GM19395 (cell line): ENCODE measurements around the gene UBE3B.

Source experiments
- ATAC-seq: cut with Tn5 transposase; IDR thresholded peaks from one replicate; pipeline ENCODE4 v1.9.1; 2021; ENCODE audit warnings: mild to moderate bottlenecking, moderate library complexity; ENCODE audit not compliant: unreplicated experiment

Gene UBE3B

DNA sequence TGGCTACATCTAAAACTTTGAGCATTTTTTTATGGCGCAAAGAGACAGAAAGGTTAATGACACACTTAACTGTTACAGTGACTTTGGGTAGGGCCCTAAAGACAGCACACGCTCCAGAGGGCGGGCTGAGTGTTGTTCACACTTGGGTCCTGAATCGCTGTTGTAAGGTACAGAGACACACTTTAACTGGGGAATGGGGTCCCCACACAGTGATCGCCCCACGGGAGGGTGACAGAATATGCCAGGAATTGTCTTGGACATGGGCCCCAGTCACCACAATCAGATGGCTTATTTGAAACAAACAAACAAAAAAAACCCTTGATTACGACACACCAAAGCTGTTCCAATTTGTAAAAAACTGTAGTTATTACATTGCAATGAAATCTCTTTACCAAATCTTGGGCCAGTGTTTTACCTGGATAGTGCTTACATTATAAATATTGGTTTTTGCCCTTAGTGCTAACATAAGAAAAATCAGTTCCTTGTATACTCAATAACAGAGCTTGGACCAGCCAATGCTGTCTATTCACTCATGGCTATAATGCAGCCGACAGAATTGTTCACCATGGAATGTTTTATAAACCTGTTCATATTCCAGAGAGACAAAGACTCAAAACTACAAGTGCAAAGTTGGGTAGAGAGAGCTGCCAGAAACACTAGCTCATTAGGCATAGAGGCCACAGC lies 28.6 kb upstream of the UBE3B start:
- no peak for ATAC-seq

GRCh38 chr12:109449845-109450532 lies 27.4 kb upstream of the UBE3B start:
- ATAC-seq: no peak

- ATAC-seq: no peak
Measured at GRCh38 chr12:109450980-109451379, 26.5 kb upstream of the UBE3B start.

DNA sequence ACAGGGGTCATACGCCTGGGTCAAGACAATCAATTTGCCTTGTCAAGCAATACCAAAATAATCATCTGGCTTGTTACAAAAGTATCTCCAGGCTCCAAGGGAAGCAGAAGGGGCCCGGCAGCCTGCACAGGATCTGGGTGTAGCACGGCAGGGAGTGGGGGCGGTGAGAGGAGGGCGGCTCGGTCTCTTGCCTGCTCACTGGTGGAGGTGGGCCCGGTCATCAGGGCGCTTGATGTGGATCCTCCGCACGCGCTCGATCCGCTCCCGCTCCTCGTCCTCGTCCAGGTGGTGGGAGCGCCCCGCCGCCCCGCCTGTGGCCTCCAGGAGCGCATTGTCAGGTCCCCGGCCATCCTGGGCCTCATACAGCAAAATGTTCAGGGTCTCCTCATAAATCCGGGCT lies 26.0 kb upstream of the UBE3B start:
- ATAC-seq: no peak

- no peak for ATAC-seq
Measured at GRCh38 chr12:109452489-109452888, 24.9 kb upstream of the UBE3B start.

- ATAC-seq: no peak
Measured at GRCh38 chr12:109455706-109456105, 21.7 kb upstream of the UBE3B start.

DNA sequence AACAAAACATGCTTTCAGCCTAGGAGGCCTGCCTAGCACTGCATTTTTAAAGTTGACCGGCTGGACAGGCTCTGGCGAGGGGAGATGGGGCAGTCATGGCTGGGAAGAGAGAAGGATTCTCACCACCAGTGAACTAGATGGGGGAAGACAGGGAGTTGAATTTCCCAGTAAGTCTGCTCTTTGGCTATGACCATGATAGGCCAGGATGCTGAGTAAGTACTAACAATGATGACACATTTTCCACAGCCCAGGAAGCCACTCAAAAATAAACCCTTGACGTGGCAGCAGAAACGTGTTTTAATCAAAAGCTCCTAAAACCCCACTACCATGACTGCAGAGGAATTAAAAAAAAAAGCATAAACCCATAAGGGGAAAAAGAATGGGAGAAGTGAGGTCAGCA lies 19.3 kb upstream of the UBE3B start:
- ATAC-seq: no peak

DNA sequence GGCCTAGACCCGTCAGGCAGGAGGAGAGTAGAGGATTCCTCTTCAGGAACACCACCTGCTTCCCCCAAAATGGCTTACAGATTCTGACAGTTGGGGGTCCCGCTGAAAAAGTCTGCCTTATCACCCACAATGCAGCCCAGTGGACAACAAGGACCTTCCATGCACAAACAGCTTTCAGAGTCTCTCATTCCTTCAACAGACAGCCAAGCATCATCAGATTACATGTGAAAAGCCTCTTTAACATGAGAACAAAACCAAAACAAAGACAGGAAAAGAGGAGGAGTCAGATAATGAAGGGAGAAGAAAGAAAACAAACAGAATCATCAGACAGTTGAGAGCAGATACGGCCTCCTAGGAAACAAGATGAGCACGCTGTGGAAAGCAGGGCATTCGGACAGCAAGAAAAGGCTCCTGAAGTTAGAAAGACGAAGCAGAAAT lies 18.6 kb upstream of the UBE3B start:
- ATAC-seq: no peak

- no peak for ATAC-seq
Measured at GRCh38 chr12:109459247-109459646, 18.2 kb upstream of the UBE3B start.

DNA sequence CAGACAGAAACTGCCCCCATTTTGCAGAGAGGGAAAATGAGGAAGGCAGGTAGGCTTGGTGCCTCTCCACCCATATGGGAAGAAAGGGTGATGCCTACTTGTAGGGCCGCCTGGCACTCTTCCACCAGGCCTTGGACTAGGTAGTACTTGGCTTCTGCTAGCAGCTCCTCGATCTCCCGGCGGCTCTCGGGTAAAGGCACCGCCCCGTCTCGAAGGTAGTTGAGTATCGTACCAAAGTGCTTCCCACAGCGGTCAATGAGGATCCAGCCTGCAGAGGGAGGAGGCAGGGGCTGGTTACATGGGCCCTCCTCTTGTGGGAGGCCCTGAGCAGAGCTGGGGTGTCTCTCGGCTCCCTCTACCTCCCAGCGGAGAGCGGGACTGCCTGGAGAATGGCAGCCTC lies 16.9 kb upstream of the UBE3B start:
- ATAC-seq: no peak

- no peak for ATAC-seq
Measured at GRCh38 chr12:109461049-109461845, 16.2 kb upstream of the UBE3B start.

GRCh38 chr12:109461846-109462756 lies 15.3 kb upstream of the UBE3B start:
- ATAC-seq: no peak

DNA sequence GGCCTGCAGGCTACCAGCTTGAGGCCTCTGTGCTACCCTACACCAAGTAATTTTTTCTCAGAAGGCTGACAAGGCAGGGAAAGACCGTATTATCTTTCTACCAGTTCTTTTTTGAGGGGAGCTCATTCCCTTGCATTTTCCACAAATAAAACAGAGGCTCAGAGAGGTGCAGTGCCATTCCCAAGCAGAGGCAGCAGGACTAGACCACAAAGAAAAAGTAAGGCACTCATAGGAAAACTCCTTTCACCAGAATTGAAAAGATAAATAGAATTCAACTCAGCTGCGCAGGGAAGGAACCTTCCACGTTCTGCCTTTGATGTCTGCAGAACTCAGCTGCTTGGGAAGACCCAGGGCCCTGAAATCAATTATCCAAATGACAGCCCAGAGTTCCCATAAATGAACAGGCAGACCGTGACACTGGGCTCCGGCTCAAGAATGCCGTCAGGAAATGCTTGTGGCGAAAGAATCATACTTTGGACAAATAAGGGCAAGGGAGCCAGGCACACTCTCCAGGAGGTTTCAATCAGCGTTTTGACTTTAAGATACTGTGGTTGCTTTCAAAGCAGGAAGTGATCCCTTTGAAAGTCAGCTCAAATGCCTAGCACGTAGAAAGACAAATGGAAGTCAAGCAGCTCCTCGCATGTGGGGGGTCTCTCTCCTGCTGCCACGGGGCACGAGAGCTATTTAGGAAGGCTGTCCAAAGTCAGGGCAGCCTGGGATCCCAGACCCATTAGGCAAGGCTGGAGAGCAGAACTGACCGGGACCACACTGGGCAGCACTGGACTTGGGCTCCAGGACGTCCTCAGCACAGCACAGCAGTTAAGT lies 14.4 kb upstream of the UBE3B start:
- ATAC-seq: no peak

DNA sequence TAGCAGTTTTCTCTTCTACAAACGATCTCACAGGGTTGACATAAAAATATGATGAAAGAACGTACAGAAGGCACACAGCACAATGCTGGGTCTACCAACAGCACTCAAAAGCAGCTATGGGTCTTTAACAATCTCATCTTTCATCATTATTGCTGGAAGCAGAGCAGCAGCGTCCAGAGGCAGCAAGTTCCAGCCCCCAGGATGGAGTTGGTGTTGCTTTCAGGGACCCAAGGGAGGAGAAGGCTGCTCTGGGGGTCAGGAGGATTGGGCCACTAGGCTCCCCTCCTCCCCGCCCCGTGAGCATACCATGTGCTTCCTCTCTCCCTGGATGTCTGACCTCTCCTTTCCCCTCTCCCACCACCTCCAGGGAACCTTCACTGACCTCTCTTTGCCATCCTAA lies 13.7 kb upstream of the UBE3B start:
- no peak for ATAC-seq

DNA sequence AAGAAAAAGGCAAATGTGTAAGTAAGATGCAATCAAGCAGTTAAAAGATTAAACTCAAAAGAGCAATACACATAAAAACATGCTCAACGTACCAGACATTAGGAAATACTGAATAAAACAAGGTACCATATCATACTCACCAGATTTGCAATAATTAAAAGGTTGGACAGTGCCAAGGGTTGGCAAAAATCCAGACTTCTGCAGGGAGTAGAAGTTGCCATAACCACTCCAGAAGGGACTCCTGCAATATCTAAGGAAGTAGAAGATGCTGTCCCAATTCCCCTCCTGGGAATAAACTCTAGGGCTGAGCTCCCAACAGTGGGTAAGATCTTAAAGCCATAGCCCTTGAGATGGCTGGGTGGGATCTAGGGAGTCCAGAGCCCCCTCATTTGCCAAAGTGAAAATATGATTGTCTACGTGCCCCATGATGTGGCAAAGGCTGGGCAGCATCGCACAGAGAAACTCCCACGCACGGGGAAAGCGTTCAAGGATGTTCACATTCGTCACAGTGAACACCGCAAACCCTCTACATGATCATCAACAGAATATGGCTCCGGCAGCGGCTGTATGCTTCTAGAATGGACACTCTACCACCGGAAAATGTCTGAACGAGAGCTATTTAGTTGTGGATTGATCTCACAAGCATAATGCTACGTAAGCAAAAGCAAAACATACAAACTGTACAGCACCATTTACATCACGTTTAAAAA lies 12.6 kb upstream of the UBE3B start:
- no peak for ATAC-seq

- no peak for ATAC-seq
Measured at GRCh38 chr12:109466305-109466704, 11.1 kb upstream of the UBE3B start.

DNA sequence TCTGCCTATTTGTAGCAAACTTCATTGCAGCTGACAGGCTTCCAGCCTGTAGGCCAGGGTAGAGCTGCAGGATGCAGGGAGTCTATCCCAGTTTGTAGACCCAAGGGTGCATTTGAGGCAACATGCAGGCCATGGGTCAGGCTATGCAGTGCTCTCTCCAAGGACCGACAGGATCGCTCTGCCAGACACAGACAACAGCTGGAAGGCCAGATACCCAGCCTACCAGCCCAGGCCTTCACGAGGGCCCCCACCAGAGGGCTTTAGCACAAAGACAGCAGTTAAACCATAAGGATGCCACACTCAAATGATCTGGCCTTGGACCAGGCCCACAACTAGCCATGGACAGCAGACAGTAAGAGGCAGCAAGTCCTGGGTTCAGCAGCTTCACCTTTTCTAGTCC lies 10.6 kb upstream of the UBE3B start:
- no peak for ATAC-seq

- no peak for ATAC-seq
Measured at GRCh38 chr12:109467978-109468676, 9.3 kb upstream of the UBE3B start.

GRCh38 chr12:109469517-109469916 lies 7.9 kb upstream of the UBE3B start:
- no peak for ATAC-seq
